D721Med (cell line): ENCODE data around the gene HADHA.

Source experiments
- DNase-seq: peaks from one replicate; pipeline ENCODE4 v3.0.0; 2011; ENCODE audit warnings: low spot score; ENCODE audit not compliant: insufficient read length
- FAIRE-seq: peaks from 2 replicates; lab custom pipeline; 2011; peaks lifted over from hg19 to GRCh38; lab: Jason Lieb, UNC
- CTCF ChIP-seq: IDR thresholded peaks from 2 replicates; pipeline ENCODE4 v1.5.1; 2012; ENCODE audit warnings: mild to moderate bottlenecking, control low read depth; ENCODE audit not compliant: insufficient read depth; ENCODE audit errors: missing control alignments

HADHA gene

GRCh38 chr2:26182441-26182840, 62.0 kb downstream of the HADHA start:
- no peak for TF ChIP-seq CTCF
- DNase-seq (no peak), FAIRE-seq (no peak)

- no peak for TF ChIP-seq CTCF
- DNase-seq (no peak), FAIRE-seq (no peak)
Observed at GRCh38 chr2:26179446-26179913, 65.0 kb downstream of the HADHA start.

DNA sequence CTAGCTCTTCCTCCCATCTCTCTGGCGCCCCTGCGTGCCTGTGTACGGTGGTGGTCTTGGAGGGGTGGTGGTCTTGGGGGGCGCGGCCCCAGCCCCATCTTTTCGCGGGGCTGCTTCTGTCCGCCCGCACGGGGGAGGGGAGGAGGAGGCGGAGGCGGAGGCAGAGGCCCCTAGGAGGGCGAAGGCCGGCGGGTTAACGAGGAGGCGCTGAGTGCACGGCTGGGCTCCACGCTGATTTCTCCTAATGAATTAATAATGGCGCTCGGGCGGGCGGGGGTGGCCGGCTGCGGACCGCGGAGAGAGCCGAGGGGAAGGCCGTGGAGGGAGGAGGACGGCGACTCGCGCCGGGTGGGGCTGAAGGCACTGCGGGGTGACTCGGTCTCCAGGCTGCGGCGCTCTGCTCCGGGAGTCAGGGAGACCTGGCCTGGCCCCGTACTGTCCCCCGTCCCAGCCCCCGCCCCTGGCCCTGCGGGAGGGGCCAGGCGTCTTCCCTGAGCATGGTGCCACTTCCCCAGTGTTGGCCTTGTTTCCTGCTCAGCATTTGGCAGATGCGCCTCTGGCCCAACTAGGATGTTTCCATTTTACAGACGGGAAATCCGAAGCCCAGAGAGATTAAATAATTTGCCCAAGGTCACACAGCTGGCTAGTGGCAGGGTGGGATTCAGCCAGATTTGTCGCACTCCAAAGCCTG, 65.5 kb downstream of the HADHA start:
- TF ChIP-seq CTCF, result no peak
- FAIRE-seq (no peak), DNase-seq (no peak)

DNA sequence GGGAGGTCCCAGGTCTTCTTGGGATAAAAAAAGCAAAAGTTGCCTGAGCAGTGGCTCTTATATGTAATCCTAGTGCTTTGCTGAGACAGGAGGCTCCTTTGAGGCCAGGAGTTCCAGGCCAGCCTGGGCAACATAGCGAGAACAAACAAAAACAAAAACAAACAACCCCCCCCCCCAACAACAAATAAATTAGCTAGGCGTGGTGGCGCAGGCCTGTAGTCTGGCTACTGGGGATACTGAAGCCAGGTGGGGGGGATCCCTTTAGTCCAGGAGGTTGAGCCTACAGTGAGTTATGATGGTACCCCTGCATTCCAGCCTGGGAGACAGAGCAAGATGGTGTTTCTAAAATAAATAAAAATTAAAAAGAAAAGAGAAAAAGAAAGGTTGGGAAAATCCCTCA, 66.2 kb downstream of the HADHA start:
- TF ChIP-seq CTCF, result no peak
- FAIRE-seq, result no peak
- no peak for DNase-seq

DNA sequence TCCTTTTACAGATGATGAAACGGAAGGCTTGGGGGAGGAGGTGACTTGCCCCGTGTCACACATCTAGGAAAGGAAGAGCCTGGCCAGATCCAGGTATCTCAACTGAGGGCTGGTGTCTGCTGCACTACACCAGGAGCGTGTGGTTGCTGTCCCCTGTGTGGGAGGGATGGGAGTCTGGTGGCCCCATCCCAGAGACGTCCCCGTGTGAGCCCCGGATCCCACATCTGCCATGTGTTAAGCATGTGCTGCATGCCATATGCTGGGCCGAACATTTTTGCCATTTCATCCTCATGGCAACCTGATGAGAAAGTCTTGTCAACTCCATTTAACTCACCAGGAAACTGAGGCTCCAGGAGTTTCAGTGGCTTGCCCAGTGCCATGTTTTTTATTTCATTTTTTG, 67.3 kb downstream of the HADHA start:
- FAIRE-seq (no peak), DNase-seq (no peak)
- no peak for TF ChIP-seq CTCF

DNA sequence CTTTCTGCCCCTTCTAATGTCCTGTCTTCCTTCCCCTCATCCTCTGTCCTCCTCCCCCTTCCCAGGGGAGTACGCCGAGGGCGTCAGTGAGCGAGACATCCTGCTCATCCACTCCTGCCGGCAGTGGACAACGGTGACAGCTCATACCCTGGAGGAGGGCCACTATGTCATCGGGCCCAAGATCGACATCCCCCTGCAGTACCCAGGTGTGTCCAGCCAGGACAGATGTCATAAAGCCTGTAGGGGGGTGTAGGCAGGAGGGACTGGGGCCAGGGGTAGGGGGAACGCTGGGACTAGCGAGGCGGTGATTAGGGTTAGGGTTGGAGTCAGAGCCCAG, 68.2 kb downstream of the HADHA start:
- DNase-seq (no peak), FAIRE-seq (no peak)
- TF ChIP-seq CTCF, result no peak

- no peak for TF ChIP-seq CTCF
- no peak for FAIRE-seq
- no peak for DNase-seq
Observed at GRCh38 chr2:26175466-26176278, 68.8 kb downstream of the HADHA start.
